HG02870 (cell line): ENCODE results near the gene BACH2.
A peak's percentile ranks its signal among the peaks of the same experiment; 100 is the strongest.
"Not testable (repeated sequence)": the region's sequence is repeated elsewhere in the genome, so short reads cannot be mapped to it uniquely, and the experiment has no call there.

Experiments
- ATAC-seq: cut with Tn5 transposase; IDR thresholded peaks from one replicate; pipeline ENCODE4 v1.9.1; 2021; ENCODE audit warnings: mild to moderate bottlenecking, moderate library complexity; ENCODE audit not compliant: unreplicated experiment

BACH2 gene

GRCh38 chr6:90296341-90297114 lies at the start of gene BACH2:
Gene BACH2, minus strand, starts transcription at chr6:90296843. Its CDS starts 287,999 bp downstream, at chr6:90008844.
- ATAC-seq: peak; percentile 72

- no peak for ATAC-seq
These were observed 46.9 kb upstream of the BACH2 start for GRCh38 chr6:90343576-90343975.

- no peak for ATAC-seq
These were observed 41.8 kb upstream of the BACH2 start for GRCh38 chr6:90338409-90338808.

GRCh38 chr6:90336388-90336947 lies 39.8 kb upstream of the BACH2 start:
- ATAC-seq: no peak

GRCh38 chr6:90333928-90334327 lies 37.3 kb upstream of the BACH2 start:
- no peak for ATAC-seq

- ATAC-seq: not testable (repeated sequence)
These were observed 36.4 kb upstream of the BACH2 start for GRCh38 chr6:90332978-90333543.

- no peak for ATAC-seq
These were observed 32.9 kb upstream of the BACH2 start for GRCh38 chr6:90329386-90330077.

GRCh38 chr6:90328004-90328403 lies 31.4 kb upstream of the BACH2 start:
- ATAC-seq: no peak

GRCh38 chr6:90326404-90327057 lies 29.9 kb upstream of the BACH2 start:
- no peak for ATAC-seq

- ATAC-seq: no peak
These were observed 27.1 kb upstream of the BACH2 start for GRCh38 chr6:90323706-90324105.

- no peak for ATAC-seq
These were observed 26.4 kb upstream of the BACH2 start for GRCh38 chr6:90322976-90323474.

- ATAC-seq: no peak
These were observed 23.5 kb upstream of the BACH2 start for GRCh38 chr6:90319979-90320685.

GRCh38 chr6:90319044-90319443 lies 22.4 kb upstream of the BACH2 start:
- ATAC-seq: no peak

GRCh38 chr6:90315986-90316385 lies 19.3 kb upstream of the BACH2 start:
- no peak for ATAC-seq

GRCh38 chr6:90315354-90315950 lies 18.8 kb upstream of the BACH2 start:
- no peak for ATAC-seq

GRCh38 chr6:90314514-90314913 lies 17.9 kb upstream of the BACH2 start:
- ATAC-seq: no peak

- no peak for ATAC-seq
These were observed 14.9 kb upstream of the BACH2 start for GRCh38 chr6:90311569-90311968.

GRCh38 chr6:90305800-90306448 lies 9.3 kb upstream of the BACH2 start:
- ATAC-seq: no peak

- ATAC-seq: no peak
These were observed 7.7 kb upstream of the BACH2 start for GRCh38 chr6:90304308-90304707.
